ENCODE measurements around the gene SOD1.

GRCh38 chr21:31675960-31676359 lies 16.5 kb downstream of the SOD1 start:
- peak; percentile 78 for TF ChIP-seq SPI1 (IDR thresholded peaks at IDR 0.05; ENCODE audit: low read depth, low read length)
- no peak for TF ChIP-seq TAF1 (IDR thresholded peaks at IDR 0.05; ENCODE audit: low read depth, low read length)
